Measurements from ENCODE around the gene ARHGEF12. TPM values are rescaled to one million over a fixed set of nuclear protein-coding genes. Genes with fewer than 3 reads are reported as not detected.

ARHGEF12 gene
- total and polyA plus RNA-seq, 10 of the 15 experiments (the other 5 are each of a cell fraction or from before 2014, with no cell fraction given), result 2.7 to 40.8 (median 20.9) TPM

DNA sequence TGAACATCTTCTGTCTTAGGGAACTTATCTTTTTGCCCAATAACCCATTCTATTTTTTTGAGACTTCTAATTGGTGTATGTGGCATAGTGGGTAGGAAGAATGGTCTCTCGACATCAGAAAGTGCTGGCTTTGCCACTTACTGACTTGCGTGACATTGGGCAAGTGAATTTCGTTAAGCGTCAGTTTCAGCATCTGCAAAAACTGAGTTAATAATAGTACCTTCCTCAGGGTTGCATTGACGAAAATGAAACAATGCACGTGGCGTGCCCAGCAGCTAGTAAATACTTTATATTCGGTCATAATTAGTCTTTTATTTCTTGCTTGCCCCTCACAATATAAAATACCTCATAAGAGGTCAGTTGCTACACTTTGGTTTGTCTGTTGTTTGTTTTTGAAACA lies 162.9 kb downstream of the ARHGEF12 start (continued):
- TF ChIP-seq, protein P1, sequence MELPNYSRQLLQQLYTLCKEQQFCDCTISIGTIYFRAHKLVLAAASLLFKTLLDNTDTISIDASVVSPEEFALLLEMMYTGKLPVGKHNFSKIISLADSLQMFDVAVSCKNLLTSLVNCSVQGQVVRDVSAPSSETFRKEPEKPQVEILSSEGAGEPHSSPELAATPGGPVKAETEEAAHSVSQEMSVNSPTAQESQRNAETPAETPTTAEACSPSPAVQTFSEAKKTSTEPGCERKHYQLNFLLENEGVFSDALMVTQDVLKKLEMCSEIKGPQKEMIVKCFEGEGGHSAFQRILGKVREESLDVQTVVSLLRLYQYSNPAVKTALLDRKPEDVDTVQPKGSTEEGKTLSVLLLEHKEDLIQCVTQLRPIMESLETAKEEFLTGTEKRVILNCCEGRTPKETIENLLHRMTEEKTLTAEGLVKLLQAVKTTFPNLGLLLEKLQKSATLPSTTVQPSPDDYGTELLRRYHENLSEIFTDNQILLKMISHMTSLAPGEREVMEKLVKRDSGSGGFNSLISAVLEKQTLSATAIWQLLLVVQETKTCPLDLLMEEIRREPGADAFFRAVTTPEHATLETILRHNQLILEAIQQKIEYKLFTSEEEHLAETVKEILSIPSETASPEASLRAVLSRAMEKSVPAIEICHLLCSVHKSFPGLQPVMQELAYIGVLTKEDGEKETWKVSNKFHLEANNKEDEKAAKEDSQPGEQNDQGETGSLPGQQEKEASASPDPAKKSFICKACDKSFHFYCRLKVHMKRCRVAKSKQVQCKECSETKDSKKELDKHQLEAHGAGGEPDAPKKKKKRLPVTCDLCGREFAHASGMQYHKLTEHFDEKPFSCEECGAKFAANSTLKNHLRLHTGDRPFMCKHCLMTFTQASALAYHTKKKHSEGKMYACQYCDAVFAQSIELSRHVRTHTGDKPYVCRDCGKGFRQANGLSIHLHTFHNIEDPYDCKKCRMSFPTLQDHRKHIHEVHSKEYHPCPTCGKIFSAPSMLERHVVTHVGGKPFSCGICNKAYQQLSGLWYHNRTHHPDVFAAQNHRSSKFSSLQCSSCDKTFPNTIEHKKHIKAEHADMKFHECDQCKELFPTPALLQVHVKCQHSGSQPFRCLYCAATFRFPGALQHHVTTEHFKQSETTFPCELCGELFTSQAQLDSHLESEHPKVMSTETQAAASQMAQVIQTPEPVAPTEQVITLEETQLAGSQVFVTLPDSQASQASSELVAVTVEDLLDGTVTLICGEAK (IDR thresholded peaks at IDR 0.05; ENCODE audit: borderline replicate concordance), result no peak
- TF ChIP-seq ZSCAN29 (IDR thresholded peaks at IDR 0.05), result no peak
- peak; percentile 22; the same call in 1 of the 2 replicates for TF ChIP-seq BCL11A (IDR thresholded peaks at IDR 0.05; ENCODE audit: low read depth, low read length)
- no peak for TF ChIP-seq ASH2L (IDR thresholded peaks at IDR 0.05; ENCODE audit: borderline replicate concordance, low read depth)
- no peak for TF ChIP-seq ZNF24 (IDR thresholded peaks at IDR 0.05)
- peak; percentile 37; the same call in 1 of the 2 replicates for TF ChIP-seq CHD2 (IDR thresholded peaks at IDR 0.05; ENCODE audit: borderline replicate concordance, low read depth, low read length)
- TF ChIP-seq MLLT1 (IDR thresholded peaks at IDR 0.05), result no peak
- no peak for TF ChIP-seq CEBPB (IDR thresholded peaks at IDR 0.05; ENCODE audit: borderline replicate concordance in 1 of 2, low read depth in 2 of 2, low read length in 2 of 2)
- no peak for TF ChIP-seq DPF2 (IDR thresholded peaks at IDR 0.05)
- no peak for TF ChIP-seq USF1 (IDR thresholded peaks at IDR 0.05; ENCODE audit: borderline replicate concordance, extremely low read length, insufficient read depth, low read depth, low read length)
- no peak for TF ChIP-seq SMC3 (IDR thresholded peaks at IDR 0.05; ENCODE audit: borderline replicate concordance, low read length)
- TF ChIP-seq NBN (IDR thresholded peaks at IDR 0.05), result no peak
- peak; percentile 41; the same call in 1 of the 2 replicates for TF ChIP-seq FOXM1 (IDR thresholded peaks at IDR 0.05; ENCODE audit: low read depth, low read length)
- no peak for TF ChIP-seq FOXK2 (IDR thresholded peaks at IDR 0.05)
- TF ChIP-seq EED (IDR thresholded peaks at IDR 0.05; ENCODE audit: low read depth), result no peak
- TF ChIP-seq NR2C2 (IDR thresholded peaks at IDR 0.05; ENCODE audit: borderline replicate concordance, control insufficient read depth, insufficient read length, low read depth), result no peak
- TF ChIP-seq KDM1A (IDR thresholded peaks at IDR 0.05; ENCODE audit: borderline replicate concordance), result no peak
- TF ChIP-seq HDGF (IDR thresholded peaks at IDR 0.05), result no peak
- no peak for TF ChIP-seq ETV6 (conservative IDR thresholded peaks at IDR 0.05 in 1 of 2, IDR thresholded peaks at IDR 0.05 in 1 of 2; ENCODE audit: borderline replicate concordance in 1 of 2, low read depth in 1 of 2)
- TF ChIP-seq WRNIP1 (IDR thresholded peaks at IDR 0.05; ENCODE audit: borderline replicate concordance, low read depth, low read length), result no peak
- no peak for TF ChIP-seq REST (IDR thresholded peaks at IDR 0.05; ENCODE audit: low read depth, low read length)
- no peak for TF ChIP-seq HDAC6 (IDR thresholded peaks at IDR 0.05; ENCODE audit: unreplicated experiment)
